ENCODE measurements around the gene C19orf81.
"Not testable (repeated sequence)": the region's sequence is repeated elsewhere in the genome, so short reads cannot be mapped to it uniquely, and the experiment has no call there.

The C19orf81 gene

GRCh38 chr19:50649433-50650391 is at the start of gene C19orf81:
TSS of gene C19orf81 (plus strand) at chr19:50649445. CDS start at chr19:50649445, 0 bp downstream.
- no peak for DNase-seq (ENCODE audit: low read depth in 2 of 2, low spot score in 1 of 2)

- no peak for DNase-seq (ENCODE audit: low read depth in 2 of 2, low spot score in 1 of 2)
Observed at GRCh38 chr19:50601407-50602088, 47.7 kb upstream of the C19orf81 start.

GRCh38 chr19:50602089-50602422 is 47.2 kb upstream of the C19orf81 start:
- no peak for DNase-seq (ENCODE audit: low read depth in 2 of 2, low spot score in 1 of 2)

GRCh38 chr19:50602496-50602895 is 46.7 kb upstream of the C19orf81 start:
- no peak for DNase-seq (ENCODE audit: low read depth in 2 of 2, low spot score in 1 of 2)

GRCh38 chr19:50602935-50603334 is 46.3 kb upstream of the C19orf81 start:
- no peak for DNase-seq (ENCODE audit: low read depth in 2 of 2, low spot score in 1 of 2)

- DNase-seq (ENCODE audit: low read depth in 2 of 2, low spot score in 1 of 2): not testable (repeated sequence)
Observed at GRCh38 chr19:50604264-50605073, 44.8 kb upstream of the C19orf81 start.

- DNase-seq (ENCODE audit: low read depth in 2 of 2, low spot score in 1 of 2): not testable (repeated sequence)
Observed at GRCh38 chr19:50606059-50606836, 43.0 kb upstream of the C19orf81 start.

GRCh38 chr19:50607388-50607787 is 41.9 kb upstream of the C19orf81 start:
- DNase-seq (ENCODE audit: low read depth in 2 of 2, low spot score in 1 of 2): no peak

- peak; percentile 13 to 45 for DNase-seq (ENCODE audit: low read depth in 2 of 2, low spot score in 1 of 2)
Observed at GRCh38 chr19:50607874-50608785, 41.1 kb upstream of the C19orf81 start.

- DNase-seq (ENCODE audit: low read depth in 2 of 2, low spot score in 1 of 2): not testable (repeated sequence)
Observed at GRCh38 chr19:50612504-50613404, 36.5 kb upstream of the C19orf81 start.

GRCh38 chr19:50618379-50618778 is 30.9 kb upstream of the C19orf81 start:
- DNase-seq (ENCODE audit: low read depth in 2 of 2, low spot score in 1 of 2): not testable (repeated sequence)

GRCh38 chr19:50619184-50619583 is 30.1 kb upstream of the C19orf81 start:
- not testable (repeated sequence) for DNase-seq (ENCODE audit: low read depth in 2 of 2, low spot score in 1 of 2)

GRCh38 chr19:50620394-50620906 is 28.8 kb upstream of the C19orf81 start:
- DNase-seq (ENCODE audit: low read depth in 2 of 2, low spot score in 1 of 2): not testable (repeated sequence)

- DNase-seq (ENCODE audit: low read depth in 2 of 2, low spot score in 1 of 2): no peak
Observed at GRCh38 chr19:50624949-50625600, 24.2 kb upstream of the C19orf81 start.

- no peak for DNase-seq (ENCODE audit: low read depth in 2 of 2, low spot score in 1 of 2)
Observed at GRCh38 chr19:50626011-50626410, 23.2 kb upstream of the C19orf81 start.

GRCh38 chr19:50626795-50627194 is 22.4 kb upstream of the C19orf81 start:
- DNase-seq (ENCODE audit: low read depth in 2 of 2, low spot score in 1 of 2): no peak

GRCh38 chr19:50628146-50628545 is 21.1 kb upstream of the C19orf81 start:
- no peak for DNase-seq (ENCODE audit: low read depth in 2 of 2, low spot score in 1 of 2)

- DNase-seq (ENCODE audit: low read depth in 2 of 2, low spot score in 1 of 2): no peak
Observed at GRCh38 chr19:50628551-50628950, 20.7 kb upstream of the C19orf81 start.

Data from stimulated activated CD8-positive, alpha-beta memory T cell treated with anti-CD3 and anti-CD28 coated beads, Interleukin-4, amount 100 ng/mL, for 1 hour (primary cell).